ENCODE results near the gene UFC1.

DNA sequence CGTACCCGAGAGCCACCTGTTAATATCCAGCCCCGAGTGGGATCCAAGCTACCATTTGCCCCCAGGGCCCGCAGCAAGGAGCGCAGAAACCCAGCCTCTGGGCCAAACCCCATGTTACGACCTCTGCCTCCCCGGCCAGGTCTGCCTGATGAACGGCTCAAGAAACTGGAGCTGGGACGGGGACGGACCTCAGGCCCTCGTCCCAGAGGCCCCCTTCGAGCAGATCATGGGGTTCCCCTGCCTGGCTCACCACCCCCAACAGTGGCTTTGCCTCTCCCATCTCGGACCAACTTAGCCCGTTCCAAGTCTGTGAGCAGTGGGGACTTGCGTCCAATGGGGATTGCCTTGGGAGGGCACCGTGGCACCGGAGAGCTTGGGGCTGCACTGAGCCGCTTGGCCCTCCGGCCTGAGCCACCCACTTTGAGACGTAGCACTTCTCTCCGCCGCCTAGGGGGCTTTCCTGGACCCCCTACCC, 6.9 kb downstream of the UFC1 start:
- TF ChIP-seq, protein P1, sequence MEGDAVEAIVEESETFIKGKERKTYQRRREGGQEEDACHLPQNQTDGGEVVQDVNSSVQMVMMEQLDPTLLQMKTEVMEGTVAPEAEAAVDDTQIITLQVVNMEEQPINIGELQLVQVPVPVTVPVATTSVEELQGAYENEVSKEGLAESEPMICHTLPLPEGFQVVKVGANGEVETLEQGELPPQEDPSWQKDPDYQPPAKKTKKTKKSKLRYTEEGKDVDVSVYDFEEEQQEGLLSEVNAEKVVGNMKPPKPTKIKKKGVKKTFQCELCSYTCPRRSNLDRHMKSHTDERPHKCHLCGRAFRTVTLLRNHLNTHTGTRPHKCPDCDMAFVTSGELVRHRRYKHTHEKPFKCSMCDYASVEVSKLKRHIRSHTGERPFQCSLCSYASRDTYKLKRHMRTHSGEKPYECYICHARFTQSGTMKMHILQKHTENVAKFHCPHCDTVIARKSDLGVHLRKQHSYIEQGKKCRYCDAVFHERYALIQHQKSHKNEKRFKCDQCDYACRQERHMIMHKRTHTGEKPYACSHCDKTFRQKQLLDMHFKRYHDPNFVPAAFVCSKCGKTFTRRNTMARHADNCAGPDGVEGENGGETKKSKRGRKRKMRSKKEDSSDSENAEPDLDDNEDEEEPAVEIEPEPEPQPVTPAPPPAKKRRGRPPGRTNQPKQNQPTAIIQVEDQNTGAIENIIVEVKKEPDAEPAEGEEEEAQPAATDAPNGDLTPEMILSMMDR (IDR thresholded peaks at IDR 0.05): no peak
- TF ChIP-seq POLR2A (IDR thresholded peaks at IDR 0.05): no peak

Data from esophagus squamous epithelium (tissue), 4 donors.